Measurements from ENCODE around the gene DNAJC5. TPM values are rescaled to one million over a fixed set of nuclear protein-coding genes. Genes with fewer than 3 reads are reported as not detected.
"Not testable (repeated sequence)": the region's sequence is repeated elsewhere in the genome, so short reads cannot be mapped to it uniquely, and the experiment has no call there.

Gene DNAJC5
- total RNA-seq, 1 donor from 2014 or later: 43.2 TPM

GRCh38 chr20:63974402-63975200 lies 79.7 kb downstream of the DNAJC5 start:
- DNase-seq (ENCODE audit: low spot score in 2 of 2, unreplicated experiment in 2 of 2): no peak
- no peaks in the 10 kb centered on the region for H3K9me3 Mint-ChIP-seq
- peaks cover 17% of the 10 kb centered on the region for H3K27me3 Mint-ChIP-seq (ENCODE audit: low read depth)
- H3K4me3 Mint-ChIP-seq: no peak overlapping the region
- no peak for TF ChIP-seq CTCF (IDR thresholded peaks at IDR 0.05; ENCODE audit: unreplicated experiment)
- no peak overlapping the region for H3K27ac Mint-ChIP-seq
- H3K36me3 Mint-ChIP-seq: peaks cover 5% of the 10 kb centered on the region
- H3K4me1 Mint-ChIP-seq: peaks cover 13% of the 10 kb centered on the region

- DNase-seq (ENCODE audit: low spot score in 2 of 2, unreplicated experiment in 2 of 2); H3K9me3 Mint-ChIP-seq; H3K27ac Mint-ChIP-seq; H3K36me3 Mint-ChIP-seq: not testable (repeated sequence)
- Mint-ChIP-seq H3K27me3 (ENCODE audit: low read depth) (peaks cover 19% of the 10 kb centered on the region), H3K4me3 (peak overlapping the region; percentile 44), H3K4me1 (peaks cover 27% of the 10 kb centered on the region)
These were observed 81.6 kb downstream of the DNAJC5 start for GRCh38 chr20:63976511-63976910.

GRCh38 chr20:63976980-63977738 lies 82.2 kb downstream of the DNAJC5 start:
- peaks cover 19% of the 10 kb centered on the region for H3K27me3 Mint-ChIP-seq (ENCODE audit: low read depth)
- H3K4me3 Mint-ChIP-seq: peak overlapping the region; percentile 44
- no peaks in the 10 kb centered on the region for H3K9me3 Mint-ChIP-seq
- peaks cover 32% of the 10 kb centered on the region for H3K4me1 Mint-ChIP-seq
- DNase-seq (ENCODE audit: low spot score in 2 of 2, unreplicated experiment in 2 of 2): no peak
- no peak overlapping the region for H3K27ac Mint-ChIP-seq
- peaks cover 5% of the 10 kb centered on the region for H3K36me3 Mint-ChIP-seq
- TF ChIP-seq CTCF (IDR thresholded peaks at IDR 0.05; ENCODE audit: unreplicated experiment): no peak

GRCh38 chr20:63977739-63978276 lies 82.9 kb downstream of the DNAJC5 start:
- H3K27me3 Mint-ChIP-seq (ENCODE audit: low read depth): peaks cover 19% of the 10 kb centered on the region
- peak overlapping the region; percentile 75 for H3K4me3 Mint-ChIP-seq
- peaks cover 5% of the 10 kb centered on the region for H3K36me3 Mint-ChIP-seq
- no peak overlapping the region for H3K27ac Mint-ChIP-seq
- DNase-seq (ENCODE audit: low spot score in 2 of 2, unreplicated experiment in 2 of 2): no peak
- no peak for TF ChIP-seq CTCF (IDR thresholded peaks at IDR 0.05; ENCODE audit: unreplicated experiment)
- H3K9me3 Mint-ChIP-seq: no peaks in the 10 kb centered on the region
- H3K4me1 Mint-ChIP-seq: peaks cover 37% of the 10 kb centered on the region

GRCh38 chr20:63978319-63979228 lies 83.6 kb downstream of the DNAJC5 start:
- peak overlapping the region; percentile 61 for H3K27ac Mint-ChIP-seq
- H3K9me3 Mint-ChIP-seq: no peaks in the 10 kb centered on the region
- peak in 1 of 2 experiments; percentile 79 for DNase-seq (ENCODE audit: low spot score in 2 of 2, unreplicated experiment in 2 of 2)
- H3K4me1 Mint-ChIP-seq: peaks cover 39% of the 10 kb centered on the region
- TF ChIP-seq CTCF (IDR thresholded peaks at IDR 0.05; ENCODE audit: unreplicated experiment): no peak
- peaks cover 9% of the 10 kb centered on the region for H3K36me3 Mint-ChIP-seq
- H3K27me3 Mint-ChIP-seq (ENCODE audit: low read depth): peaks cover 19% of the 10 kb centered on the region
- H3K4me3 Mint-ChIP-seq: peak overlapping the region; percentile 75

Data from mesothelial cell of epicardium (in vitro differentiated cells).